GM21381 (cell line): ENCODE data around the gene NUAK1.
"Not testable (repeated sequence)": the region's sequence is repeated elsewhere in the genome, so short reads cannot be mapped to it uniquely, and the experiment has no call there.

Source experiments
- ATAC-seq: cut with Tn5 transposase; IDR thresholded peaks from one replicate; pipeline ENCODE4 v1.9.1; 2021; ENCODE audit warnings: mild to moderate bottlenecking, moderate library complexity; ENCODE audit not compliant: unreplicated experiment

Gene NUAK1

GRCh38 chr12:106147956-106148355 is 9.2 kb upstream of the NUAK1 start:
- no peak for ATAC-seq

GRCh38 chr12:106146987-106147386 is 8.2 kb upstream of the NUAK1 start:
- ATAC-seq, result no peak

- no peak for ATAC-seq
These were observed 7.0 kb upstream of the NUAK1 start for GRCh38 chr12:106145539-106146447.

- ATAC-seq, result no peak
These were observed 6.1 kb upstream of the NUAK1 start for GRCh38 chr12:106144847-106145246.

- ATAC-seq, result no peak
These were observed 4.0 kb upstream of the NUAK1 start for GRCh38 chr12:106142591-106143261.

- not testable (repeated sequence) for ATAC-seq
These were observed 3.2 kb upstream of the NUAK1 start for GRCh38 chr12:106141920-106142319.

DNA sequence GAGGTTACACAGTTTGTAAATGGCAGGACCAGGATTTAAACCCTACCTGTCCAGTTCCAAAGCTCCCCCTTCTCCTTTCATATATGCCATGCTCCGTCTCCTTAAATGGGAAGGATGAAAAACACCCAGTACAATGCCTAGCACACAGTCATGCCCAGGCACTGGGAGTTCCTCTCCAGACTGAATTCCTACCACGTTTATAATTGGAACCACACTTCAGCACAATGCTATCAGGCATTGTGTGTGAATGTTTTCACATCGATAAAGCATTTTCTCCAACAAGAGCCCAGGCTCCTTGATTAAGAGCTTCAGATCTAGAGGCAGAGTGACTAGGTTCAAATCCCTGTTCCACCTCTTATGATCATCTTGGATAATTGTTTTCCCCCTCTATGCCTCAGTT is 2.7 kb upstream of the NUAK1 start:
- no peak for ATAC-seq

DNA sequence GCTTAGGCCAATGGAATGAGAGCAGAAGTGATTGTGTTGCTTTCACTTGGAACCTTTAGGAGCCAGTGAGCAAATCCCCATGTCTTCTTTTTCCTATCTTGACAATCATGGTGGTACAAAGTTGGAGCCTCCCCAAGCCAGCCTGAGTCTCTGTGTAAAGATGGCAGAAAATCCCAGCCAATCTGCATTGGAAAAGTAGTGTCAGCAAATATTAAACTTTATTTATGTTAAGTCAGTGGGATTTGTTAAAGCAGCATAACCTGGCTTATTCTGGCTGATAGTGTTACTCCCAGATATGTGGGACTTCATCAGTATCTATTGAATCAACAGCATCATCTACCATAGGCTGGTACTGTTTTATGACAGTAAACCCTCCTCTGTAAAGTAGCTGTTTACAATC is 2.2 kb upstream of the NUAK1 start:
- ATAC-seq, result no peak

DNA sequence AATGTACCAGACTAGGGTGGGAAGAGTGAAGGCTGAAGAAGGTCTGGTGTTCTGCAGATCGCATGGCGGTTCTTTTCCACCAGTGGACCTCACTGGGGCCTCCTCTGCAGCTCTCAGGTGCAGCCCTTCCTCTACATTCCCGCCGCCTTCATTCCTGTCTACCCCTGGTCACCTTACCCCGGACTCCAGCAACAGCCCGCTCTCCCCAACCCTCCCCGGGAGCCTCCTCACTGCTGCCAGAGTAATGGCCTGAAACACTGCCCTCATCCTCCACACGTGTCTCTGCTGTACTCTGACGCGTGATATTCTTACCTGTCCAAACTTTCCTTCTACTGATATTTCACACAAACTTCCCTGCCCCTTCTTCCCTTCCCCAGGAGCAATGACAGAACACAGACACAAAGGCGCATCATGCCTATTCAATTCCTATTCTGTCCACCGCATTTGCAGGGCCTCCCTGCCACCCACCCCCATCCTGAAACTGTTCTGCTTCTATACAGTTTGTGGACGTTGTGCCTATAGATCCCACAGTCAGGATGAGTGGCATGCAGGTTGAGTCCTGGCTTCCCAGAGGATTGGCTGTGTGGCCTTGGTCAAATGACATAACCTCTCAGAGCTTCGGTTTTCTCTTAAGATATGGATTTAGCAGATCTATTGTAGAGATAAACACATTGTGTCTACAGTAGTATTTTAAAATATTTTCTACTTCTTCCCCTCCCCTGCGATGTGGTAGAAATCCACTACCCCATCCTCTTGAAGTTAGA is 1.7 kb upstream of the NUAK1 start:
- no peak for ATAC-seq

DNA sequence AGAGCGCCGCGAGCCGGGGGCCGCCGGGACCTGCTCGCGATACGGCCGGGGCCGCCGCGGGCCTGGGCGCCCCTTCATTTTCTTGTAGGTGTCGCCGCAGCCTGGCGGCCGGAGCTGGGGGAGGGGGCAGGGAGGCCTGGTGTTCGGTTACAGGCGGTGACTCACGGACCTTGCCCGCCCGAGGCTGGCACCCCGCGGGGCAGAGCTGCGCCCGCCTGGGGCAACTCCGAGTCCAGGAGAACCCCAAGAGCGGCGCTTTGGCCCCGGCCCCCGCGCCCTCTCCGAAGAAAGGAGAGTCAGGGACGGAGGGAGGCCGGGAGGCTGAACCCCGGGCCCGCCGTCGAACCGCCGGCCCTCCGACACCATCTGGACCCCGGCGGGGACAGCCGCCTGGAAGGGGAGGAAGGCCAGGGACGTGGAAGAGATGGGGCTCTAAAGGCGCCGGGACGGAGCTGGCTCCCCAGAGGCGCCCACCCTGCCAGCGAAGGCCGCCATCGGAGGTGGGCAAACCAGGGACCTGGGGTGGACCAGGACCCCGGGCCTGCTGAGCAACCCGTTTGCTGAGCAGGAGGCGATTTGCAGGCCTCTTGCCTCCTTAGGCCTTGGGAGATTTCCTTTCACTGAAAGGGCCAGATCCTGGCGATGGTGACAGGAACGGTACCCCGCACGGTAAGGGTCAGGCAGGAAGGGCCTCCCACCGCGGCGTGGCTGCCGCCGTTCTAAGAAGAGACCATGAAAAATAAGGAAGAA is 843 bp upstream of the NUAK1 start:
- no peak for ATAC-seq

GRCh38 chr12:106138357-106138632 is 459 bp downstream of the NUAK1 start:
- ATAC-seq, result no peak

DNA sequence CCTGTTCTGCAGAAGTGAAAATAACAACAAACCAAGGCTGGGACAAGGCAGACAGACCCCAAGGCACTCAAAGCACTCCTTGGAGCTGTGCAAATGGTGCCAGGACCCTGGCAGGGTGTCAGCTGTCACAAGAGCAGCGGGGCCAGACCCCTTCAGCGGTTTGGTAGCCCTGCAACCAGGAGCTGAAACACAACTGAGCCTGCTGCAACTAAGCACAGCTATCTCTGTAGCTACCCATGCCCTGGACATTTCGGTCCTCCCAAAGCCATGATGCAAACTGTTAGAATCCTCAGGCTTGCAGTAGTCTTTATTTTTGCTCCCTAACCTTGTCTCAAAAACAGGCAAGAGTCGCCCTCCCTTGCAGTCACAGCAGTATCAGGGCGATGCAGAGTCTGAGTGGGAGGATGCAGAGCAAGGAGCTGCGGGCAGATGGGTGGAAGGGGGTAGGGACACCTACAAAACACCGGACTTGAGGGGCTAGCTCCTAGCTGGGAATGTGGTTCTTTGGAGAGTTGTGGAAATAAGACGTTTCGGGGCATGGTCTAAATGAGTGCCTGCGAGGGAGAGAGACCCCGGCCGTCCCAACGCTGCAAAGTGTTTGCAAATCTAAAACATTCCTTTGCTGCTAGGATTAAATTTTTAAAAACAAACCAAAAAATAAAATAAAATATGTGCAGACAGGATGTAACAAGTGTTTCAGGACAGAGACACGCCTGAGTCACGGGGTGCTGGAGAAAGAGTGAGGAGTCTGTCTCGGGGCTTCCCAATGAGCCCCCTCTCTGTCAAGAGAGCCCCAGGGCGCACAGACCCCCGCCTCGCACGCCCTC is 1.0 kb downstream of the NUAK1 start:
- ATAC-seq, result no peak

DNA sequence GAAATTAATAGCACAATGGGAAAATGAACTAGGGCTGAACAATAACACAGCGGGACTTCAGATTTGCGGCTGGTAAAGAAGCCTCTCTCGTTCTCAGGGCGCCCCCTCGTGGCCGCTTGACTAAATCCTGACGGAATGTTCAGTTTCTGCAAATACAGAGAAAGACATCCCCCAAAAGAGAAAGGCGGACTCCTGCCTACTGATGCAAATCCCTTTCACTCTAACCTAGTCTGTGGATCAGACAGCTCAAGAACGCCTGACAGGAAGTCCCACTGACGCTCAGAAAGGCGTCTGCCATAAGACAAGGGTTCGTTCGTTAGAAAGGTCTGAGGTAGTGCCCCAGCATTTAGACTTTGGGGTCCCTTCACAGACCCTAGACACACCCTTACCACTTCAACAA is 2.5 kb downstream of the NUAK1 start:
- no peak for ATAC-seq

DNA sequence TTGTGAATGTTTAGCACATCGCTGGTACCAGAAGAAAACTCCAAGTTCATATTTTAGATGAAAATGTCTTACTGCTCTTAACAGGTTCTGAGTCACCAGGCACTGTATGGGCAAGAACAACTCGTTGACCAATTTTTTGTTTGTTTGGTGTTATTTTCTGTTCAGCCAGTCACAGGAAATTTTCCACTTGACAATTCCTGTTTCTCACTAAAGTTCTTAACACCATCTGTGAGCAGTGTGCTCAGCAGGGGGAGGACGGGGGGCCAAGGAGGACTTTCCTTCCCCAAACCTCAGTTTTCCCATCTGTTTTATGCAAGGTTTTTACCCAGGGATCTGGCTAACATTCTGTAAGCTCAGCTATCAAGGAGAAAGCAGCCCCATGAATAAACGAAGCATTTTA is 3.0 kb downstream of the NUAK1 start:
- ATAC-seq, result no peak

DNA sequence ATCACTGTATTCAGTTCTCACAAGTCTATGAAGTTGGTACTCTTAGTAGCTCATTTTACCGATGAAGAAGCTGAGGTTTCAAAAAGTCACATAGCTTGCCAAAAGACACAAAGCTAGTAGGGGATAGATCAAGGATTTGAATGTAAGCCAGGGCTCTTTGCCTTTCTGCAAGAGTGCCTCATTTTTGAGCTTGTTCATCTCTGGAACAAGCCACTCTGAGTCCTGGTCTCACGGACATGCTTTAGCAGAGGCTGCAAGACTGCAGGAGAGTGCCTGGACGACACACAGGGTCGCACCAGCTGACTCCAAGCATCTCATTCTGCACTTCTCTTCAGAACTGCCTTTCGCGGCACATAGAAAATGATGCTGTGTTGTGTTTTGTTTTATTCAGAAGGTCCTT is 3.7 kb downstream of the NUAK1 start:
- ATAC-seq, result no peak

GRCh38 chr12:106134294-106134949 is 4.3 kb downstream of the NUAK1 start:
- no peak for ATAC-seq

GRCh38 chr12:106133136-106134087 is 5.3 kb downstream of the NUAK1 start:
- ATAC-seq, result no peak
